Spleen (tissue), 11 donors: Measurements from ENCODE around the gene COL8A2. TPM values are rescaled to one million over a fixed set of nuclear protein-coding genes. Genes with fewer than 3 reads are reported as not detected.

ENCODE experiments used
- DNase-seq: peaks from one replicate; pipeline ENCODE4 v3.0.0-alpha.2; 2020
- H3K27ac ChIP-seq, 8 donors: fragments of 200-600 bp; sonication (generic) in 7 of 8; 1 replicate in 4 of 8; 2 replicates in 4 of 8; pipeline versions ENCODE4 v1.5.0 to v1.8.0; 2016 to 2021; ENCODE audit warnings: inconsistent platforms in 4 of 8, mild to moderate bottlenecking in 4 of 8, moderate library complexity in 1 of 8
- H3K27me3 ChIP-seq, 7 donors: fragments of 200-600 bp; sonication (generic) in 6 of 7; replicated peaks in 1 of 7; 1 replicate in 4 of 7; 2 replicates in 3 of 7; pipeline versions ENCODE4 v1.5.0 to v1.8.0; 2016 to 2021; ENCODE audit warnings: inconsistent platforms in 3 of 7, mild to moderate bottlenecking in 1 of 7
- H3K36me3 ChIP-seq, 6 donors: fragments of 200-600 bp; sonication (generic) in 5 of 6; 1 replicate in 4 of 6; 2 replicates in 2 of 6; pipeline versions ENCODE4 v1.5.0 to v1.8.0; 2016 to 2021; ENCODE audit warnings: inconsistent platforms in 2 of 6
- H3K4me1 ChIP-seq, 6 donors: fragments of 200-600 bp; sonication (generic) in 5 of 6; 1 replicate in 3 of 6; 2 replicates in 3 of 6; pipeline versions ENCODE4 v1.5.0 to v1.8.0; 2016 to 2021; ENCODE audit warnings: inconsistent platforms in 3 of 6
- H3K4me3 ChIP-seq, 8 donors: fragments of 200-600 bp; sonication (generic) in 7 of 8; 1 replicate in 4 of 8; 2 replicates in 4 of 8; pipeline versions ENCODE4 v1.5.0 to v1.8.0; 2016 to 2021; ENCODE audit warnings: inconsistent platforms in 4 of 8, mild to moderate bottlenecking in 4 of 8, moderate library complexity in 2 of 8
- H3K9me3 ChIP-seq, 8 donors: fragments of 200-600 bp; sonication (generic) in 7 of 8; 1 replicate in 4 of 8; 2 replicates in 4 of 8; pipeline versions ENCODE4 v1.5.0 to v1.8.0; 2016 to 2021; ENCODE audit warnings: inconsistent platforms in 4 of 8
- POLR2A ChIP-seq, 3 donors: fragments of 450-650 bp; IDR thresholded peaks; one replicate each; pipeline ENCODE4 v1.5.1; 2017; ENCODE audit warnings: antibody characterized with exemption in 3 of 3, mild to moderate bottlenecking in 1 of 3
- POLR2AphosphoS5 ChIP-seq, 3 donors: sonication (generic); formaldehyde crosslinking; IDR thresholded peaks; one replicate each; pipeline ENCODE4 v1.5.1; 2017; ENCODE audit warnings: antibody characterized with exemption in 3 of 3
- WGBS, 5 donors: extraction: QIAGEN DNeasy Blood & Tissue Kit in 3 of 5; methylation state at CpG; one replicate each; pipeline versions ENCODE4 v1.1.5 to v1.1.7; 2013 to 2018; 5-methylcytosine and 5-hydroxymethylcytosine counted together
- intact Hi-C: fragments of 100-400 bp; cut with DNase I; formaldehyde crosslinking; loops from one replicate; pipeline ENCODE4 v1.15.0; 2023; ENCODE audit warnings: low total_unique reads
- polyA plus RNA-seq, 3 donors: library from polyadenylated mRNA; stranded (reverse); fragments of 200-250 nt; gene quantifications; one replicate each; pipeline ENCODE4 v1.2.1, GENCODE V29; 2013
- total RNA-seq, 7 donors: library from RNA; depleted of rRNA in 3 of 7; stranded (reverse); fragments of >200 nt in 3 of 7; fragmentation: NEBNext Ultra II Directional in 4 of 7; extraction: Animal tissue kit (Norgen Biotek cat#: 25700) in 4 of 7; gene quantifications; one replicate each; pipeline versions ENCODE4 v1.1.0 to v1.2.1, GENCODE V29; 2016 to 2021
- TF ChIP-seq, protein P1 (sequence below), 11 experiments: fragments of 200-600 bp in 7 of 11; fragments of 450-650 bp in 4 of 11; sonication (generic) in 4 of 11; IDR thresholded peaks in 8 of 11; conservative IDR thresholded peaks in 3 of 11; 1 replicate in 7 of 11; 2 replicates in 4 of 11; pipeline versions ENCODE4 v1.4.0 to v1.8.0; 2016 to 2021; ENCODE audit warnings: antibody characterized with exemption in 11 of 11, inconsistent platforms in 4 of 11, mild to moderate bottlenecking in 1 of 11
- donor health status: healthy with polysubstance abuse.
- donor health status: DM: no; HTN: no; CAD: no; lungs with moderate emphysema.
- donor health status: DM: no; HTN: no; CAD: no.
- donor health status: Bipolar disorder and iron deficiency.
- donor health status: healthy.
- donor health status: DM: no; HTN: no; CAD: no.
- donor health status: DM: yes; HTN: yes; CAD: no.

COL8A2 gene
- total and polyA plus RNA-seq, 10 donors: 2.1 to 32.0 (median 9.9) TPM

DNA sequence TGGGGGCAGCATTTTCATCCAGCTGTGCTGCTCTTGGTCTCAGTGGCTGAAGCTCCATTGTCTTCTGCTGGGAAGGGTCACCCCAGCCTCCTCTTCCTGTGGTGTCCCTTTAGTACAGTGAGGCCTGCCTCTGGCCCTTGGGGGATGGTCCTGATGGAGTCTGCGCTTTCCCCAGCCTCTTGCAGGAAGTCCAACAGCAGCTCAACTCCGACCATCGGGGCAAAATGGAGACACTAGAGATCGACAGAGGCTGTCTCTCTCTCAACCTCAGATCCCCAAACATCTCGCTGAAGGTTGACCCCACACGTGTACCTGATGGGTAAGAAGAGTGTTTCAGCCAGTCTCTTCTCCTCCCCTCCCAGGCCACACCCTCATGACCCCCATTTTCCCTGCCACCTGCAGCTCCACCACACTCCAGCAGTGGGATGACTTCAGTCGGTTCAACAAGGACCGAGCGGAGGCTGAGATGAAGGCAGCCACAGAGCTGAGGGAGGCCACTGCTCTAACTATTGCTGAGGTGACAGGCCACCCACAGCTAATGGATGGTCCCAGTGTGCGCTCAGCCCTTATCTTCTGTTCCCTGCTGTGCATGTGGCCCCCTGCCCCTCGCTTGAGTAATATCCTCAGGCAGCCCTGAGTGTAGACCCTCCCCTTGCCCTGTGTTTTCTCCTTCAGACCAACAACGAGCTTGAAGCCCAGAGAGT is 38.3 kb downstream of the COL8A2 start:
- Histone ChIP-seq H3K4me3 (no peak overlapping the region), H3K9me3 (no peaks in the 10 kb centered on the region), H3K27ac (no peak overlapping the region), H3K4me1 (peaks cover 16 to 50% (median 42%) of the 10 kb centered on the region in 6 donors), H3K27me3 (peaks cover 0 to 49% (median 17%) of the 10 kb centered on the region in 7 donors), H3K36me3 (peaks cover 0 to 14% (median 8%) of the 10 kb centered on the region in 6 donors)
- intact Hi-C loops: no loop called here
- TF ChIP-seq POLR2AphosphoS5 (IDR thresholded peaks at IDR 0.05) (no peak), POLR2A (IDR thresholded peaks at IDR 0.05) (no peak)
- TF ChIP-seq, protein P1, sequence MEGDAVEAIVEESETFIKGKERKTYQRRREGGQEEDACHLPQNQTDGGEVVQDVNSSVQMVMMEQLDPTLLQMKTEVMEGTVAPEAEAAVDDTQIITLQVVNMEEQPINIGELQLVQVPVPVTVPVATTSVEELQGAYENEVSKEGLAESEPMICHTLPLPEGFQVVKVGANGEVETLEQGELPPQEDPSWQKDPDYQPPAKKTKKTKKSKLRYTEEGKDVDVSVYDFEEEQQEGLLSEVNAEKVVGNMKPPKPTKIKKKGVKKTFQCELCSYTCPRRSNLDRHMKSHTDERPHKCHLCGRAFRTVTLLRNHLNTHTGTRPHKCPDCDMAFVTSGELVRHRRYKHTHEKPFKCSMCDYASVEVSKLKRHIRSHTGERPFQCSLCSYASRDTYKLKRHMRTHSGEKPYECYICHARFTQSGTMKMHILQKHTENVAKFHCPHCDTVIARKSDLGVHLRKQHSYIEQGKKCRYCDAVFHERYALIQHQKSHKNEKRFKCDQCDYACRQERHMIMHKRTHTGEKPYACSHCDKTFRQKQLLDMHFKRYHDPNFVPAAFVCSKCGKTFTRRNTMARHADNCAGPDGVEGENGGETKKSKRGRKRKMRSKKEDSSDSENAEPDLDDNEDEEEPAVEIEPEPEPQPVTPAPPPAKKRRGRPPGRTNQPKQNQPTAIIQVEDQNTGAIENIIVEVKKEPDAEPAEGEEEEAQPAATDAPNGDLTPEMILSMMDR (IDR thresholded peaks at IDR 0.05 in 8 of 11, conservative IDR thresholded peaks at IDR 0.05 in 3 of 11): no peak
- DNase-seq: peak; percentile 68
- 82 to 91% (median 86%) methylated on average over 11 to 12 of the region's 12 CpGs for WGBS, 5 donors

DNA sequence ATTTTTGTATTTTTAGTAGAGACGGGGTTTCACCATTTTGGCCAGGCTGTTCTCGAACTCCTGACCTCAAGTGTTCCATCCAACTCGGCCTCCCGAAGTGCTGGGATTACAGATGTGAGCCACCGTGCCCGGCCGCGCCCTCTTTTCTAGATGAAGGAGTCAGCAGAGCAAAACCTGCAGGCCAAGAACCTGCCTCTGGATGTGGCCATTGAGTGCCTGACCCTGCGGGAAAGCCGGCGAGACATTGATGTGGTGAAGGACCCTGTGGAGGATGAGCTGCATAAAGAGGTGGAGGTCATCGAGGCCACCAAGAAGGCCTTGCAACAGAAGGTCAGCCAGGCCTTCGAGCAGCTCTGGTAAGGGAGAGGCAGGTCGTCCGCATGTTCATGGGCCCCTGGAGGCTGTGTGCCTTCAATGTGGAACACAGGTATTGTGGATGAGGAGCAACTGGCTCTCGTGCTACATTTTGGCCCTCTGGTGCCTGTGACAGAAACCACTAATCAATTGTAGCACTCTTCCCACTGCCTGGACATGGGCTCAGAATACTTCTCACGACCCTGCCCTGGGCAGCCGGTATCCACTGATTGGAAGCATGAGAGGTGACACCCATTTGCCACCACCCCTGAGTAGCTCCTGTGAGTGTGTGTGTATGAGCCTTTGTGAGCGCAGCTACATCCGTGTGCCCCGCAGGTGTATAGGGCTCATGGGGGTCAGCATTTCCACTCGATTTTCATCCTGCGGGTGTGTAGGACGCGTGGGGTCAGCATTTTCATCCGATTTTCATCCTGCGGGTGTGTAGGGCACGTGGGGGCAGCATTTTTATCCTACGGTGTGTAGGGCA is 39.1 kb downstream of the COL8A2 start:
- no peaks in the 10 kb centered on the region for H3K9me3 ChIP-seq
- WGBS, 5 donors: 90 to 95% (median 92%) methylated on average over 29 of the region's 29 CpGs
- no peak overlapping the region for H3K27ac ChIP-seq
- DNase-seq: peak; percentile 54
- H3K27me3 ChIP-seq: peaks cover 0 to 49% (median 17%) of the 10 kb centered on the region in 7 donors
- TF ChIP-seq POLR2AphosphoS5 (IDR thresholded peaks at IDR 0.05) (no peak), POLR2A (IDR thresholded peaks at IDR 0.05) (no peak)
- TF ChIP-seq, protein P1 (IDR thresholded peaks at IDR 0.05 in 8 of 11, conservative IDR thresholded peaks at IDR 0.05 in 3 of 11): no peak
- H3K36me3 ChIP-seq: peaks cover 0 to 6% (median 1%) of the 10 kb centered on the region in 6 donors
- H3K4me1 ChIP-seq: peaks cover 15 to 43% (median 36%) of the 10 kb centered on the region in 6 donors
- intact Hi-C loops: no loop called here
- no peak overlapping the region for H3K4me3 ChIP-seq

DNA sequence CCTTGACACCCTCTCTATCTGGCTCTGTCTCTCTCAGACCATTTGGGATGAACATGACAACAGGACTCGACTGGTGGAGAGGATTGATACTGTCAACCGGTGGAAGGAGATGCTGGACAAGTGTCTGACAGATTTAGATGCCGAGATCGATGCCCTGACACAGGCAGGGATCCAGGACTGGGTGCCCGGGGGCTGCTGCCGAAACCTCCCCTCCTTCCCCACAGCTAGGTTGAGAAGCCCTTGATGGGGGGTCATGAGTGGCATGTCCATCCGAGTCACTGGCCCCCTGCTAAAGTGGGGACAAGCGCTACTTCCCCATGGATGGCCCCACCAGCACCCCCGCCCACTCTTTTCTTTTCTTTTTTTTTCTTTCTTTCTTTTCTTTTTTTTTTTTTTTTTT is 39.9 kb downstream of the COL8A2 start:
- intact Hi-C loops: no loop called here
- Histone ChIP-seq H3K27me3 (peaks cover 0 to 49% (median 17%) of the 10 kb centered on the region in 7 donors), H3K27ac (no peak overlapping the region), H3K9me3 (no peaks in the 10 kb centered on the region), H3K4me1 (peaks cover 8 to 35% (median 30%) of the 10 kb centered on the region in 6 donors), H3K4me3 (no peak overlapping the region), H3K36me3 (no peaks in the 10 kb centered on the region)
- TF ChIP-seq, protein P1 (IDR thresholded peaks at IDR 0.05 in 8 of 11, conservative IDR thresholded peaks at IDR 0.05 in 3 of 11): no peak
- no peak for TF ChIP-seq POLR2A (IDR thresholded peaks at IDR 0.05)
- TF ChIP-seq POLR2AphosphoS5 (IDR thresholded peaks at IDR 0.05): no peak
- peak; percentile 51 for DNase-seq
- WGBS, 5 donors: 88 to 94% (median 93%) methylated on average over 9 of the region's 9 CpGs
